CD4-positive, alpha-beta T cell treated with Interleukin-17A for 4 hours (primary cell): ENCODE results near the gene EIF5A.

Experiments used
- DNase-seq: peaks from one replicate; pipeline ENCODE4 v3.0.0-alpha.2; 2020; ENCODE audit warnings: mixed read lengths

Gene EIF5A

GRCh38 chr17:7357381-7357780, 50.0 kb downstream of the EIF5A start:
- no peak for DNase-seq

- DNase-seq = no peak
Observed at GRCh38 chr17:7361906-7362305, 54.5 kb downstream of the EIF5A start.
